Fibroblast of lung (primary cell): Measurements from ENCODE around the gene DDX59. TPM values are rescaled to one million over a fixed set of nuclear protein-coding genes. Genes with fewer than 3 reads are reported as not detected.
"Not testable (repeated sequence)": the region's sequence is repeated elsewhere in the genome, so short reads cannot be mapped to it uniquely, and the experiment has no call there.

Experiments
- DNase-seq, 2 donors: peaks; one replicate each; pipeline versions ENCODE4 v3.0.0 to v3.0.0-alpha.2; 2010; ENCODE audit warnings: low read depth in 2 of 2
- H2AFZ ChIP-seq: 2 replicates; pipeline ENCODE4 v1.5.1; 2012; ENCODE audit warnings: low read length, control low read depth, inconsistent platforms
- H3K27ac ChIP-seq: 2 replicates; pipeline ENCODE4 v1.5.1; 2011; ENCODE audit warnings: low read length, control low read depth; ENCODE audit not compliant: insufficient read depth
- H3K27me3 ChIP-seq: 2 replicates; pipeline ENCODE4 v1.5.1; 2011; ENCODE audit warnings: mild to moderate bottlenecking, low read length; ENCODE audit not compliant: control insufficient read depth, insufficient read depth
- H3K36me3 ChIP-seq: 2 replicates; pipeline ENCODE4 v1.5.1; 2011; ENCODE audit warnings: low read length; ENCODE audit not compliant: control insufficient read depth, insufficient read depth
- H3K4me1 ChIP-seq: 2 replicates; pipeline ENCODE4 v1.5.1; 2011; ENCODE audit warnings: low read length; ENCODE audit not compliant: control insufficient read depth, insufficient read depth; ENCODE audit errors: extremely low read depth
- H3K4me2 ChIP-seq: 2 replicates; pipeline ENCODE4 v1.5.1; 2011; ENCODE audit warnings: low read length, control low read depth; ENCODE audit not compliant: insufficient read depth; ENCODE audit errors: extremely low read depth
- H3K4me3 ChIP-seq, 4 experiments: fragments of 200-600 bp in 1 of 4; sonication (generic) in 1 of 4; replicated peaks in 1 of 4; 2 replicates each; pipeline ENCODE4 v1.5.1; 2011 to 2016; ENCODE audit warnings: low read length in 4 of 4, low read depth in 3 of 4, mild to moderate bottlenecking in 3 of 4, control low read depth in 2 of 4, inconsistent platforms in 1 of 4, mixed read lengths in 1 of 4; ENCODE audit not compliant: insufficient read depth in 1 of 4; ENCODE audit errors: control extremely low read depth in 1 of 4
- H3K79me2 ChIP-seq: 2 replicates; pipeline ENCODE4 v1.5.1; 2012; ENCODE audit warnings: mild to moderate bottlenecking, low read length, inconsistent platforms; ENCODE audit not compliant: control insufficient read depth, insufficient read depth
- H3K9ac ChIP-seq: 2 replicates; pipeline ENCODE4 v1.5.1; 2011; ENCODE audit warnings: mild to moderate bottlenecking, low read length, control low read depth; ENCODE audit not compliant: insufficient read depth
- H3K9me3 ChIP-seq: 2 replicates; pipeline ENCODE4 v1.5.1; 2012; ENCODE audit warnings: low read depth, low read length; ENCODE audit not compliant: control insufficient read depth, insufficient read depth
- H4K20me1 ChIP-seq: 2 replicates; pipeline ENCODE4 v1.5.1; 2011; ENCODE audit warnings: low read length; ENCODE audit not compliant: control insufficient read depth, insufficient read depth; ENCODE audit errors: extremely low read depth
- CTCF ChIP-seq, 2 donors: IDR thresholded peaks in 1 of 2; conservative IDR thresholded peaks in 1 of 2; 1 replicate in 1 of 2; 2 replicates in 1 of 2; pipeline ENCODE4 v1.5.1; 2011 to 2012; ENCODE audit warnings: low read length in 2 of 2, control low read depth in 1 of 2, inconsistent platforms in 1 of 2, low read depth in 1 of 2, mild to moderate bottlenecking in 1 of 2
- EZH2 ChIP-seq: IDR thresholded peaks from 2 replicates; pipeline ENCODE4 v1.5.1; 2012; ENCODE audit warnings: low read length, control low read depth, mild to moderate bottlenecking; ENCODE audit errors: missing control alignments
- polyA plus RNA-seq, 2 donors: library from polyadenylated mRNA; depleted of rRNA in 1 of 2; stranded (reverse) in 1 of 2; unstranded in 1 of 2; fragments of >200 nt; gene quantifications; 2 replicates each; pipeline ENCODE4 v1.2.1, GENCODE V29; 2011 to 2012; ENCODE audit warnings: missing spikeins in 1 of 2
- total RNA-seq: library from RNA; depleted of rRNA; stranded (reverse); fragments of >200 nt; gene quantifications from 2 replicates; pipeline ENCODE4 v1.2.1, GENCODE V29; 2014

DDX59 gene
- total and polyA plus RNA-seq, 2 donors (not counting 1 experiment from before 2014, with no cell fraction given) = 14.0 to 18.7 TPM

- Histone ChIP-seq H2AFZ (no peak overlapping the region), H3K27ac (no peak overlapping the region), H3K9ac (no peak overlapping the region), H3K27me3 (no peaks in the 10 kb centered on the region), H4K20me1 (no peaks in the 10 kb centered on the region), H3K4me1 (no peaks in the 10 kb centered on the region), H3K4me3 (no peak overlapping the region), H3K4me2 (no peak overlapping the region), H3K36me3 (no peaks in the 10 kb centered on the region), H3K79me2 (no peaks in the 10 kb centered on the region), H3K9me3 (no peaks in the 10 kb centered on the region)
- DNase-seq = no peak
- TF ChIP-seq CTCF (conservative IDR thresholded peaks at IDR 0.05 in 1 of 2, IDR thresholded peaks at IDR 0.05 in 1 of 2; ENCODE audit: low read depth in 1 of 2, low read length in 2 of 2) (no peak), EZH2 (no peak)
These were observed 38.3 kb downstream of the DDX59 start for GRCh38 chr1:200631375-200631774.

GRCh38 chr1:200630515-200630899, 39.2 kb downstream of the DDX59 start:
- DNase-seq, H3K27me3 ChIP-seq, H3K9me3 ChIP-seq, H3K9ac ChIP-seq, H3K4me1 ChIP-seq, H3K27ac ChIP-seq, H2AFZ ChIP-seq, H3K4me3 ChIP-seq, H4K20me1 ChIP-seq, H3K4me2 ChIP-seq, H3K79me2 ChIP-seq, H3K36me3 ChIP-seq: not testable (repeated sequence)

- H2AFZ ChIP-seq = no peak overlapping the region
- no peak overlapping the region for H3K4me2 ChIP-seq
- H3K36me3 ChIP-seq = no peaks in the 10 kb centered on the region
- no peaks in the 10 kb centered on the region for H4K20me1 ChIP-seq
- TF ChIP-seq CTCF (conservative IDR thresholded peaks at IDR 0.05 in 1 of 2, IDR thresholded peaks at IDR 0.05 in 1 of 2; ENCODE audit: low read depth in 1 of 2, low read length in 2 of 2) (no peak), EZH2 (no peak)
- no peaks in the 10 kb centered on the region for H3K79me2 ChIP-seq
- H3K27ac ChIP-seq = no peak overlapping the region
- DNase-seq = no peak
- no peaks in the 10 kb centered on the region for H3K4me1 ChIP-seq
- no peaks in the 10 kb centered on the region for H3K27me3 ChIP-seq
- H3K9ac ChIP-seq = no peak overlapping the region
- H3K9me3 ChIP-seq = no peaks in the 10 kb centered on the region
- H3K4me3 ChIP-seq = no peak overlapping the region
These were observed 39.7 kb downstream of the DDX59 start for GRCh38 chr1:200629876-200630514.
